ENCODE results near the gene CCDC12.

The CCDC12 gene

GRCh38 chr3:46953234-46954010, 23.1 kb downstream of the CCDC12 start:
- DNase-seq, result peak in 1 of 2 donors; percentile 36

DNA sequence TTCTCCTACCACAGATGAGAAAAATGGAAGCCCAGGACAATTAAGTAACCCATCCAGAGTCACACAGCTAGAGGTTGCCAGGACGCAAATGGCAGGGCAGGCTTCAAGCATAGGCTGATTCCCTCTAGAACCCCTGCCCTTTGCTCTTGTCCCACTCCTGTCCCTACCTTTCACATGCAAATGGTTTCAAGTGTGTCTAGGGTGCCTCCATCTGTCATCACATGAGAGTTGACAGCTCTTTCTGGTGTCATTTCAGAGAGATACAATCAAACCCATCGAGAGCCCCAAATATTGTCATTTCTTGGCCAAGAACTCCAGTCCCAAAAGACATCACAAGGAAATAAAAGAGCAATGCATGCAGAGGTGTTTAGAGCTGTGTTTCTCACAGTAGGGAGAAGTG, 23.7 kb downstream of the CCDC12 start:
- DNase-seq, result no peak

DNA sequence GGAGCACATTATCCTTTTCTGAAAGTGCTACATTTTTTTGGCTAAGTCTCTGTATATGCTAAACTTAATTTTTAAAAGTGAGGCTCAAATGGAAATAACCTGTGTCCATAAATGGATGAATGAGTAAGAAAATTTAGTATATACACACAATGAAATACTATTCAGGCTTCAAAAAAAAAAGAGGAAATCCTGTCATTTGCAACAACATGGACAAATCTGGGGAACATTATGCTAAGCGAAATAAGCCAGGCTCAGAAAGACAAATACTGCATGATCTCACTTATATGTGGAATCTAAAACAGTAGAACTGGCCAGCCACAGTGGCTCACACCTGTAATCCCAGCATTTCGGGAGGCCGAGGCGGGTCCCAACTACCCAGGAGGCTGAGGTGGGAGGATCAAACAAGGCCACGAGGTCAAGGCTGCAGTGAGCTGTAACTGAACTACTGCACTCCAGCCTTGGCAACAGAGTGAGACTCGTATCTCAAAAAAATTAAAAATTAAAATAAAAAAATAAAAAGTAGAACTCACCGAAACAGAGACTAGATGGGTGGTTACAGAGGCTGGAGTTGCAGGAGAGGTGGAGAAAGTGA, 25.8 kb downstream of the CCDC12 start:
- no peak for DNase-seq

- DNase-seq, result no peak
These were observed 26.4 kb downstream of the CCDC12 start for GRCh38 chr3:46950177-46950576.

GRCh38 chr3:46948830-46949671, 27.5 kb downstream of the CCDC12 start:
- peak; percentile 39 to 58 for DNase-seq

DNA sequence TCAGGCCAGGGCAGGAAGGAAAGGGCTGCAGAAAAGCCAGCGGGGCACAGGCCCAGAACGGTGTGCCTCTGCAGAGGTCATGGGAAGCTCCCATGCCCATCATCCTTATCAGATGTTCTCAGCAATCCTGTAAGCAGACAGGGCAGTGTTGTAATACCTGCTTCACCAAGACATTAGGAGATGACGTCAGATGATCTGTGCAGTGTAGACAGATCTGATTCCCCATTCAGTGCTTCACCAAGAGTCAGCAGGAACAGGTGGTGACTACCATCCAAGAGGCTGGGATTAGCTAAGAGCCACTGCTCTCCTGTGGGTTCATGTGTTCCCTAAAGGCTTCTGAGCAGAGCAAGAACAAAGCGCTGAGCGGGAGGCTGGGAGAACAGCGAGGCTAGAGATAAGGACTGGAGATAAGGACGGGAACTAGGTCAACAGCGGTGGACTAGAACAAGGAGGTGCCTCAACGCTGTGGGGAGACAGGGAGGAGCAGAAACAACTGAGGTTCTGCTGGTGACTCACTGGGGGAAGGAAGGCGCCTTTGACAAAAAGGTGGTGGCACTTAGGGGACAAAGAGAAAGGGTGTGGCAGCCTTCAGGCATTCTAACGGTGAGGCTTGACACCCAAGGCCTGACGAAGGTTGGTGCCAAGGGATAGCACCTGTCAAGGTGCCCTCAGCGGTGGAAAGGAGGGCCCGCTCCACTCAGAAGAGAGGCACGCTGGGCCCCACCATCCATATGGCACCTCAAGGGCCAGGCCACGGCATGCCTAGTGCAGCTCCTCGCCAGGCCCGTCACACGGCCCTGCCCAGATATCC, 28.4 kb downstream of the CCDC12 start:
- peak; percentile 75 to 79 for DNase-seq

GRCh38 chr3:46947546-46947901, 29.0 kb downstream of the CCDC12 start:
- DNase-seq, result no peak

DNA sequence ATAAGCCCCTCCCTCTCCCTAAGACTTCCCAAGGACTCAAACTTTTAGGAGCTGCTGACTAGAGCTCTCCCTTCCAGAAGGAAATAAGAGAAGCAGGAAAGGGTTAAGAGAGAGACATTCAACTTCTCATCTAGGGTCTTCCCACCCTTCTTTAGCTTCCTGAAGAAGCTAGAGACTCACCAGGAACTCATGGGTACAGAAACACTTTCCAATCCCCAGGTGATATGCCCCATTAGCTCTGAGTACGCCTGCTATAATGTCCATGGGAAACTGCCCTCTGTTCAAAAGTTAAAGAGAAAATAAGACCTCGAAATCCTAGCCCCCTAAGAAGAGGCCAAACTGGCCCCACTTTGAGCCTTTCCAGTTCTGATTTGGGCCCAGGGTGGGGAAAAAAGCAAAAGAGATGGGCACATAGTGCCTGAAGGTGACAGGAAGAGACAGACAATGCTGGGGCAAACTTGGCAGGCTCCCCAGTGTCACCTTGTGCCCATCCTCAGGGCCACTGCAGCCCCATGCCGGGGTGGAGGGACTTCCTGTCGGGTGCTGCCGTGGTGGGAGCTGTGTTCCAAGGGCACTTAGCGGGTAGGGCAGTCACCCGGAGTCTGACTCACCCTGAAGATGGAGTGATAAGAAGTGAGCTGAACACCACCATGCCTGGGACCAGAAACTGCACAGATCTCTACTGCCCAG, 29.5 kb downstream of the CCDC12 start:
- peak; percentile 69 to 73 for DNase-seq

GRCh38 chr3:46946416-46946815, 30.1 kb downstream of the CCDC12 start:
- DNase-seq, result no peak

DNA sequence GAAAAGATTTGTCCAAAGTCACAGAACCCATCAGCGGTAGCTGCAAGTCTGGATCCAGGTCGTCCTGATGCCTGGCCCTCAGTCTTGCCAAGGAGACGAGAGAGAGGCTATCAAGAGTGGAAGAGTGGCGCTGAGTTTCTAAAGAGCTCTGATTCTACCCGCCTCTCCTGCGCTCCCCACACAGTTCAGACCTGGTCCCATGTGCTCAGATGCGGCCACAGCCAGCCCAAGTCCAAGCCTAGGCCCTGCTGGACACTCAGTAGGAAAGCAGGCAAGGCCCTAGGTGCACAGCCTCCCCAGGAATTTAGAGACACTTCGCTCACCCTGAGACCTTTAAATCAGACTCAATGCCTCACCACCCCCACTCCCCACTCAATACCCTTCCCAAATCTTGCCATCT, 32.4 kb downstream of the CCDC12 start:
- DNase-seq, result no peak

DNA sequence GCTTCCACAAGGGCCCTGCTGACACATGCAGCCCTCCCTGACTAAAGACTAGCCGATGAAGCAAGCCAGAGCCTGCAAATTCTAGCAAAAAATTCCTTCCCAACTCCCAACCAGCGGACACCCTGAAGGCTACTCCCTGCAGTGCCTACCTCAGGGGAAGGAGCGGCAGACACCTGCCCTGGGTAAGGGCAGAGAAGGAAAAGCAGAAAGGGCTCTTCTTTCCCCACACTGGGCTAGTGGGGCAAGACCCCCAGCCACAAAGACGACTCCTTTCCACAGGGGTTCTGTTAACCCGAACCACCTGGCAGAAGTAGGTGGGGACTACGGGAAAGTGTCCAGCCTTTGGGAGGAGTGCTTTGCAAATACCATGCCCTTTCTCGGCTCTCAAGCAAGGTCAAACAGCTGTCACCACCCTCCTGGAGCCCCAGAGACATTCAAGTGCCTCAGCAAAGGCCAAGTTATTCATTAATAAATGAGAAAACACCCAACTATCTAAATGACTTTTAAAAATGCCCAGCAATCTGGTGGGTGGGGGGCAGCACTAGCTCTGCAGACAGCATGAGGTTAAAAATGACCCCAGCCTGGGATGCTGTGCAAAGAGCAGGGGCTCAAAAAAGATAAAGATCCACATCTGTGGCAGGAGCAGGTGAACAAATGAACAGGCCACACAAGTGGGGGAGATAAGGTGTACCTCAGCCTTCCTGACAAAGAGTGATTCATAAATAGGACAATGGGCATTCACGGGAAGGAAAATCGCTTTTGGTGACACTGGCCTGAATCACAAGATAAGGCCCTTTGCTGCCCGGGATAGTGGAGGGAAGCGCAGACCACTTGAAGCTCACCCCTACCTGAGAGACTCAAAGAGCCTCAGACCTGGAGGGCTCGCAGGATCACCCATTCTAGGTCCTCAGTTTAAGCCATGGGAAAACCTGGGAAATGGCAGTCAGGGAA, 33.0 kb downstream of the CCDC12 start:
- DNase-seq, result no peak

DNA sequence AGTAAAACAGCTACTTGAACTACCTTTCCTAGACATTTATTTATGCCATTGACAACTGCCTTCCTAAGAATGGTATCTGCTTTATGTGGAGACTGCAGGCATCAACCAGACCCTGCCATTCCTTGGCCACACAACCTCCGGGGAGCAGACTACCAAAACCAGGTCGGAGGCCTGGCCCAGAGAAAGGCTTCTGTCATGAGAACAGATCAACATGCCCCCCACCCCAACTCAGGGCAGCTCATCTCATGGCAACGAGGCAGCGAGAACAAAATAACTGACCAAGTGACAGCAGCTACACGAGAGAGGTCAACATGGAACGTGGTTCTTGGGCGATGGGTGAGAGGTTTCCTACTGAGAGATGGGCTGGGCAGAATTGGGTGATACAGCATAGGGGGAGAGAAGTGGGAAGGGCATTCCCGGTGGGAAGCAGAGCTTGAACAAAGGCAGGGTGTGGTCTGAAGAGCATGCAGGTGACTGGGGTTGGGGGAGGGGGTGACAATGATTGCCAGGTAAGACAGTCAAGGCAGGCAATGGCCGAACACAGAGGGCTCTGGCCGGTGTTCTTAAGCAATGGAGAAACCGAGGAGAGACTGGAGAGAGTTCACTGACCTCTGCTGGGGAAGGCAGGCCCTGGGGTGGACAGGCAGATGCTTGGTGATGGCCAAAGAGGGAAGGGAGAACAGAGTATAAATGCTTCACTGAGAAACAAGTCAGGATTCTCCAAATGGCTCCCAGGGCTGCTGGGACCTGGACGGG, 33.9 kb downstream of the CCDC12 start:
- DNase-seq, result no peak

GRCh38 chr3:46942076-46942475, 34.5 kb downstream of the CCDC12 start:
- DNase-seq, result no peak

- DNase-seq, result no peak
These were observed 36.7 kb downstream of the CCDC12 start for GRCh38 chr3:46939578-46940445.

DNA sequence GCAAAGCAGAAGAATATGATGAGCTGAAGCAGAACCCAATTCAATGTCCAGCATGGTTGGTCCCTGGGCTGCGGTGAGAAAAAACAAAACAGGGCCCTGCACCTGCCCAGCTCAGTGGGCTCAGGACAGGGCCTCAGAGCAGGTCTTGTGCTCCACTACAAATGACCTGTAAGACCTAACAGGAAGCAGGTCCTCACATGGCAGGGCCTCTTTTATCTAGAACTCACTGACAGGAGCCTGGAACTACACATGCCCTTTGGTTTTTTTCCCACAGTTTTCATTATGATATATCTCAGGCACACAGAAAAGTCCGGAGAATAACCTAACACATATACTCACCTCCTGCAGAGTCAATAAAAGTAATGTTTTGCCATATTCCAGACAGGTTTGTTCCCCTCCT, 38.4 kb downstream of the CCDC12 start:
- no peak for DNase-seq

- no peak for DNase-seq
These were observed 39.8 kb downstream of the CCDC12 start for GRCh38 chr3:46936733-46937250.

DNA sequence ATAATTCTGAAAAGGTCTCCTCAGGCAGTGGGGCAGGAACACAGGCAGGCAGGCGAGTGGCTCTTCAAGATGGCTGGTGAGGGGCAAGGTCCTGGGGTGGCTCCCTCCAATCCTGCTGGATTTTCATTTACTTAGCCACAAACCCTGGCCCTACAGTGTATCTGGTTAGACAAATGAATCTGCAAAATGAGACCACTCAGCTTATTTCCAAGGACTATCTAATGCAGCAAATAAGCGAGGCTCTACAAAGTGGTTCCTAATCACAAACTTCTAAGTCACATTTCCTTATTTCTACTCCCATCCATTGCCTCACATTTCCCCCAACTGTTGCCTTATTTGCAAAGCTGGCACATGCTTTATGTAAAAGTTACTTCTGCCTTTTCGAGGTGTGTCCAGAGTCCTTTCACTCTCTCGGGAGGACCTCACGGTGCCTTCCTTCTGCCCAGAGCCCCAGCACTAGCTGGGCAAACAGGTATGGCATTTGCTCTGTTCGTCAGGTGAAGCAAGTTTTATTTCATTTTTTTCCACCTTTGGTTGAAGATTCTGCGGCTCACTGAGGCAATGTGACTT, 40.5 kb downstream of the CCDC12 start:
- no peak for DNase-seq

DNA sequence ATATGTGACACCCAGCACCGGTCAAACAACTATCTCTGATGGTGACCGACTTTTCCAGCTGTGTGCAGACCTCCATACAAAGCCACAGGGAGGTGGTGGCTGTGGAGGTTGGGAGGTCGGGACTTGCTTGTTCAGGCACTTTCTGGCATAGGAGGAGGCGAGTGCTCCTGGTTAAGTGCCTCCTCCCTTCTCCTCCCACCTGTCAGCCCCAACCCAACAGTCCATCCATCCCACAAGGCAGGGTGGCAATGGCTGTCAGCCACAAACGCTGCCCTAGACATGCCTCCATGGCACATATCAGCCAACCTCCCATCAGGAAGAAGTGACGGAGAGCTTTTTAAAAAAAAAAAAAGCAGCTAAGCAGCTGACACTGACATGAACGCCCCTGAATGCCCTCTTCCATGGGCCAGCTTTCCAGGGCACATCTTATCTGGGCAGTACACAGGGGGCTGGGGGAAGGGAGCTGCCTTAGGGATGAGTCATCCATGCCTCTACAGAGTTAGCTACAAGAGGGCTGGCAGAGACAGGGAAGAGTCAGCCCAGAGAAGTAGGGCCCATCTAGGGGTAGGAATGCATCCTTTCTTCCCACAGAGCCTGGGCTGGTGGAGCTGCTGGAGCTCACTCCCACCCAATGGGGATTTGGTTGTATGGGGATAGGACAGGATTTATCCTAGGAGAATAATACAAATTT, 41.2 kb downstream of the CCDC12 start:
- DNase-seq, result no peak

Data from CD4-positive, alpha-beta T cell treated with Interleukin-1 beta for 1 hour (primary cell).